GM12865 (cell line): ENCODE results near the gene HSBP1L1.
A peak's percentile ranks its signal among the peaks of the same experiment; 100 is the strongest.

Source experiments
- DNase-seq: peaks from one replicate; pipeline ENCODE4 v3.0.0; 2010; ENCODE audit warnings: low read depth
- H3K4me3 ChIP-seq: 2 replicates; pipeline ENCODE4 v1.5.1; 2011; ENCODE audit warnings: mild to moderate bottlenecking, low read depth, low read length, control low read depth
- TF ChIP-seq, protein P1 (sequence below): IDR thresholded peaks from 2 replicates; pipeline ENCODE4 v1.5.1; 2011; ENCODE audit warnings: low read length, control low read depth, low read depth, inconsistent platforms; ENCODE audit not compliant: insufficient read depth; ENCODE audit errors: missing control alignments

The HSBP1L1 gene

DNA sequence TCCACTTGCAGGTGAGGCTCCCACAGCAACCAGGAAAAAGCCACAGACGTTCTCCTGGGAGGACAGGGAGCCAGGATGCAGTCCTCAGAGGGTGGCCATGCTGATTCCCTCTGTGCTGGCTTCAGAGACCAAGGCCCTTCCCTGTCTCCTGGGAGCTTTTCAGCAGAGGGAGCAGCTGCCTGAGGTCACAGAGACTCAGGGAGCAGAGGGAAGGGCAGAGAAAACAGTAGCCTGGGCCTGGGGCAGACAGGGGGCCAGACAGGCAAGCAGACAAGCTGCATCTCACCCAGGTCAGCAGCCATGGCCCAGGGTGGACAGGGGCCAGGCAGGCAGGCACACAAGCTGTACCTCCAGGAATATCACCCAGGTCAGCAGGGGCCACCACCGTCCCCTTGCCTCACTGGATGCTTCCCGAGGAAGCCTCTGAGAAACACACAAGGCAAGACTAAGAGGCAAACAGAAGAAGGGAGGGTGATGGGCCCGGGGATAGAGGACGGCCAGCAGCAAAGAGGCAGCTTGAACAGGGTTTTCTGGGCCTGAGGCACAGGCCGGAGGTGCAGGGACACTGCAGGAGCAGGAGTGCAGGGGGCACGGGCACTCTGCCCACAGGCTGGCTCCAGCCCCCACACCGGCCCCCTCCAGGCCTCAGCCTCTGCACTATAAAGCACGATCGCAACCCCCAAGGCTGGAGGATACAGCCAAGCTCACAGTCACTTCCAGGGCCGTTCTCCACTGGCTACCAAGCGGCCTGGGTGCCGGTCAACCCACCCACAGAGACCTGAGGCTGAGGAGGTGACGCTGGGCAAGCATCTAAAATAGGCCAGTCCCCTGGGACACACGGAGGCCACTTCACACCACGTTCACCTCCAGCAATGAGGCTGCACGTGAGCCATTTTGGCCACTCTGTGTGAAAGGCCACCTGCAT lies 19.1 kb upstream of the HSBP1L1 start:
- TF ChIP-seq, protein P1, sequence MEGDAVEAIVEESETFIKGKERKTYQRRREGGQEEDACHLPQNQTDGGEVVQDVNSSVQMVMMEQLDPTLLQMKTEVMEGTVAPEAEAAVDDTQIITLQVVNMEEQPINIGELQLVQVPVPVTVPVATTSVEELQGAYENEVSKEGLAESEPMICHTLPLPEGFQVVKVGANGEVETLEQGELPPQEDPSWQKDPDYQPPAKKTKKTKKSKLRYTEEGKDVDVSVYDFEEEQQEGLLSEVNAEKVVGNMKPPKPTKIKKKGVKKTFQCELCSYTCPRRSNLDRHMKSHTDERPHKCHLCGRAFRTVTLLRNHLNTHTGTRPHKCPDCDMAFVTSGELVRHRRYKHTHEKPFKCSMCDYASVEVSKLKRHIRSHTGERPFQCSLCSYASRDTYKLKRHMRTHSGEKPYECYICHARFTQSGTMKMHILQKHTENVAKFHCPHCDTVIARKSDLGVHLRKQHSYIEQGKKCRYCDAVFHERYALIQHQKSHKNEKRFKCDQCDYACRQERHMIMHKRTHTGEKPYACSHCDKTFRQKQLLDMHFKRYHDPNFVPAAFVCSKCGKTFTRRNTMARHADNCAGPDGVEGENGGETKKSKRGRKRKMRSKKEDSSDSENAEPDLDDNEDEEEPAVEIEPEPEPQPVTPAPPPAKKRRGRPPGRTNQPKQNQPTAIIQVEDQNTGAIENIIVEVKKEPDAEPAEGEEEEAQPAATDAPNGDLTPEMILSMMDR: no peak
- no peak overlapping the region for H3K4me3 ChIP-seq
- peak; percentile 54 for DNase-seq

DNA sequence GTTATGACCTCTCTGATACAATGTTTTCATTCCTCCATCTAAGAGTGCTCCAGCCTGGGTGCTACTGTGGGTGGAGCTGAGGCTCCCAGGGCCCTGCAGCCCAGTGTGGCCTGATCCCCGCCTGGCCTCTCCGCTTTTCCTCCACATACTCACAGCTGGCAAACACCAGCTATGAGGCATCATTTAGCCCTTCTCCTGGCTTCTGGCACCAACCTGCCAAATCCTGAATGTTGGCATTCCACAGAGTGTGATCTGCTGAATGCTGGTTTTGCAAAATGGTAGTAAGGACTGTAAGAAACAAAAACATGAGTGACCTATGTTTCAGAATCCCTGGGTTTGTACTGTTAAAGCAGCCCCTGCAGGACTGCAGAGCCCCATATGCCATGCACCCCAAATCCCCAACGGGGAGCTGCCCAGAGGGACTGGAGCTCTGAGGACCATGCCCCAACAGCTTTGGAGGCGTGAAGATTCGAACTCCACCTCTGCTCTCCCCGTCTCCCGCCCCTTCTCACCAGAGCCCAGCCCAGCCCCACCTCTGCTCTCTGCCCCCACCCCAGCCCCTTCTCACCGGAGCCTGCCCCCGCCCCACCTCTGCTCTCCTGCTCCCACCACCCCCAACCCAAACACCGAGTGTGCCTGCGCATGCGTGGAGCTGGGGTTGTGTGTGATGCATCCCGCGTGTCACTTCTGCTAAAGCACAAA lies 17.2 kb upstream of the HSBP1L1 start:
- no peak overlapping the region for H3K4me3 ChIP-seq
- TF ChIP-seq, protein P1: no peak
- DNase-seq: no peak

DNA sequence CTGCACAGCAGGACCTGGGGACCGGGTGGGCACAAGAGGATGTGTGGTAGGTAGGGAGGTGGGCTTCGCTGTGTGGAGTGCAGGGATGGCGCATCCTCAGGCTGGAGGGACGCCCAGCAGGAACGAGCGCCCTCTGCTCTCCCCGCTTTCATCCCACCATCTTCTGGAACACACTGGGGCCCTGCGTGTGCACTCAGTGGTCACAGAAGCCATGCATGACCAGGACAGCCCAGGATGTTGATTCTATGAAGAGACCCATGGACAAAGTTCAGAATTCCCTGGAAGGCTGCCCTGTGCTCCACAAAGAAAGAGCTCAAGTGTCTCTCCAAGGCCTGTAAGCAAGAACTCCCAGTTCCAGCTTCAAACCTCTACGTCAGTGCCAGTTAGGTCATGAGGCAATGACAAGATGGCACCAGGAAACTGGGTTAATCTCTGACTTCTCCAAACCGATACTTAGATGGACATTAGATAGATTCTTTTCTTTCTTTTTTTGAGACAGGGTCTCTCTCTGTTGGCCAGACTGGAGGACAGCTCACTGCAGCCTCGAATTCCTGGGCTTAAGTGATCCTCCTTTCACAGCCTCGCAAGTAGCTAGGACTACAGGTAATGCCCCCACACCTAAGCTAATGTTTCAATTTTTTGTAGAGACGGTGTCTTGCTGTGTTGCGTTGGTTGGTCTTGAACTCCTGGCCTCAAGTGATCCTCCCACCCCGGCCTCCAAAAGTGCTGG lies 16.4 kb upstream of the HSBP1L1 start:
- TF ChIP-seq, protein P1: no peak
- H3K4me3 ChIP-seq: no peak overlapping the region
- DNase-seq: no peak

DNA sequence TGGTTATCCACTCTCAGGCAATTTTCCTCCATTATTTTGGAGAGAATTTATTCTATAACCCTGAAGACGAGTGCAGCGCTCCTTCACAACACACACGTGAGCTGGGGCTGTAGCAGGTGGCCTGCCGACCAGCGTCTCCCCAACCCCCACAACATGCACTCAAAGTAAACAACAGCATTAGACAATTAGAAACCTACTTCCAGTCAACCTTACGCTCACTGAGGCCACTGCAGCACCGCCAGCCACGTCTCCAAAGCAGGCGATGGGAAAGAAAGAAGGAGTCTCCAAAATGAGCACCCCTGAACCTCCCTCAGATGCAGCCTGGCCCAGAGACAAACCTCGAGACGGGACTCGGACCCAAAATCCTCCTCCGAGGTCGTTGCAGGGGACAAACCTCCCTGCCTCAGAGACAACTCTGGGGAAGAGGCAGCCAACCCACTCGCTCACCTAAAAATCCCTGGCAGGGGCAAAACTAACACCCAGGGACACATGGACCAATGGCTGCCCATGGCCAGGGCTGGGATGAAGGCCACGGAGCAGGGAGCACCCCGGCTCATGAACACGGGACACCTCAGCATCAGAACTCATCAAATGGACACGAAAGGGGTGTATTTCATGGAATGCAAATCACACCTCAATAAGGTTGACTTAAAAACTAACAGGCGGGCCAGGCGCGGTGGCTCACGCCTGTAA lies 15.6 kb upstream of the HSBP1L1 start:
- no peak for DNase-seq
- H3K4me3 ChIP-seq: no peak overlapping the region
- TF ChIP-seq, protein P1: no peak

DNA sequence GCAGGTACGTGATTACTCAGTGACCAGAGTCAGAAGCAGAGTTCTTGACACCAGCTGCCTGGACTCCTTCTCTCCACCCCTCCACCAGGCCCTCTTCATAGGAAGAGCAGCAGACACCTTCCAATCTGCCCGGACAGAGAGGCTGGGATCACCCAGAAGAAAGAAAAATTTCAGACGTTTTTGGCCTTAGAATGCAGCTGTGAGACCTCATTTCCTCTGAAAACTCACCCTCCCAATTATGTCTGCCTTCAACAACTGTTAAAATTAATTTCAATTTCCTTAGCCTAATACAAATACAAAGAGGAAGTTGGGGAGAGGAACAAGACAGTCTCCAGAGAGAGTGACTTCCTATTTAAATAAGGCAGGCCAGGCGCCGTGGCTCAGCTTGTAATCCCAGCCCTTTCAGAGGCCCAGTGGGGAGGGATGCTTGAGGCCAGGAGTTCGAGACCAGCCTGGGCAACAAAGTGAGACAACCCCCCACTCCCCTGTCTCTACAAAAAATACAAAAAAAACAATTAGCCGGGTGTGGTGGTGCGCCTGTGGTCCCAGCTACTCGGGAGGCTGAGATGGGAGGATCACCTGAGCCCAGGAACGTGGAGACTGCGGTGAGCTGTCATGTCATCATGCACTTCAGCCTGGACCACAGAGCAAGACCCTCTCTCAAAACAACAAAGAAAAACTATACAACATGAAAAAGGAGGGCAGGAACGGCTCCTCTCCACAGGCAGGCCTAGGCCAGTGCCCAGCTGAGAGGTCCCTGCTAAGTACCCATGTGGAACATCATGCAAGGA lies 14.6 kb upstream of the HSBP1L1 start:
- TF ChIP-seq, protein P1: no peak
- DNase-seq: peak; percentile 56
- H3K4me3 ChIP-seq: peak overlapping the region; percentile 89
